Endodermal cell (in vitro differentiated cells): ENCODE measurements around the gene WDR6. TPM values are rescaled to one million over a fixed set of nuclear protein-coding genes. Genes with fewer than 3 reads are reported as not detected.

ENCODE experiments used
- DNase-seq: peaks from one replicate; pipeline ENCODE4 v3.0.0-alpha.2; 2017
- H3K27ac ChIP-seq: 2 replicates; pipeline ENCODE4 v1.5.1; 2013; ENCODE audit warnings: mild to moderate bottlenecking, low read depth, low read length, moderate library complexity
- H3K27me3 ChIP-seq: 2 replicates; pipeline ENCODE4 v1.6.1; 2013; ENCODE audit warnings: mild to moderate bottlenecking, low read length, moderate library complexity; ENCODE audit not compliant: insufficient read depth, control insufficient read depth, poor library complexity, severe bottlenecking
- H3K36me3 ChIP-seq: 2 replicates; pipeline ENCODE4 v1.7.0; 2013; ENCODE audit warnings: mild to moderate bottlenecking, low read length, moderate library complexity; ENCODE audit not compliant: control insufficient read depth, insufficient read depth
- H3K4me1 ChIP-seq: one replicate; pipeline ENCODE4 v1.7.0; 2013; ENCODE audit warnings: low read length; ENCODE audit not compliant: control insufficient read depth, insufficient read depth
- H3K4me3 ChIP-seq: 2 replicates; pipeline ENCODE4 v1.5.1; 2013; ENCODE audit warnings: mild to moderate bottlenecking, low read length, moderate library complexity
- H3K9ac ChIP-seq: 2 replicates; pipeline ENCODE4 v1.6.1; 2013; ENCODE audit warnings: mild to moderate bottlenecking, low read length, moderate library complexity; ENCODE audit not compliant: poor library complexity, severe bottlenecking; ENCODE audit errors: extremely low read depth
- H3K9me3 ChIP-seq: 2 replicates; pipeline ENCODE4 v1.6.1; 2013; ENCODE audit warnings: mild to moderate bottlenecking, low read length, moderate library complexity; ENCODE audit not compliant: control insufficient read depth
- H3K27ac Mint-ChIP-seq: 2 replicates; pipeline ENCODE4 v1.8.0; 2020; ENCODE audit warnings: mixed read lengths
- H3K27me3 Mint-ChIP-seq: 2 replicates; pipeline ENCODE4 v1.8.0; 2021; ENCODE audit warnings: mild to moderate bottlenecking, mixed read lengths; ENCODE audit not compliant: insufficient read depth
- H3K36me3 Mint-ChIP-seq: 2 replicates; pipeline ENCODE4 v1.8.0; 2020; ENCODE audit warnings: low read depth, mixed read lengths
- H3K4me1 Mint-ChIP-seq: 2 replicates; pipeline ENCODE4 v1.8.0; 2020; ENCODE audit warnings: mixed read lengths
- H3K4me3 Mint-ChIP-seq: 2 replicates; pipeline ENCODE4 v1.8.0; 2020; ENCODE audit warnings: mild to moderate bottlenecking, moderate library complexity, mixed read lengths
- H3K9me3 Mint-ChIP-seq: 2 replicates; pipeline ENCODE4 v1.8.0; 2020; ENCODE audit warnings: mild to moderate bottlenecking, mixed read lengths
- CTCF ChIP-seq: fragments of 200-600 bp; sonication (generic); conservative IDR thresholded peaks from 2 replicates; pipeline ENCODE4 v1.5.0; 2021; ENCODE audit warnings: antibody characterized with exemption, mild to moderate bottlenecking
- WGBS, 2 experiments: methylation state at CpG; one replicate each; pipeline versions ENCODE4 v1.1.5 to v1.1.7; 2013; ENCODE audit warnings: missing lambda C conversion rate in 2 of 2, mixed read lengths in 1 of 2; ENCODE audit not compliant: insufficient coverage in 1 of 2, insufficient read length in 1 of 2; 5-methylcytosine and 5-hydroxymethylcytosine counted together
- total RNA-seq, 2 donors: library from RNA; stranded (reverse); fragmentation: NEBNext Ultra II Directional in 1 of 2; extraction: Animal tissue kit (Norgen Biotek cat#: 25700) in 1 of 2; gene quantifications; 2 replicates in 1 of 2; 3 replicates in 1 of 2; pipeline ENCODE4 v1.2.1, GENCODE V29; 2021

Gene WDR6
- total RNA-seq, 2 donors from 2014 or later, result 106 to 166 TPM

DNA sequence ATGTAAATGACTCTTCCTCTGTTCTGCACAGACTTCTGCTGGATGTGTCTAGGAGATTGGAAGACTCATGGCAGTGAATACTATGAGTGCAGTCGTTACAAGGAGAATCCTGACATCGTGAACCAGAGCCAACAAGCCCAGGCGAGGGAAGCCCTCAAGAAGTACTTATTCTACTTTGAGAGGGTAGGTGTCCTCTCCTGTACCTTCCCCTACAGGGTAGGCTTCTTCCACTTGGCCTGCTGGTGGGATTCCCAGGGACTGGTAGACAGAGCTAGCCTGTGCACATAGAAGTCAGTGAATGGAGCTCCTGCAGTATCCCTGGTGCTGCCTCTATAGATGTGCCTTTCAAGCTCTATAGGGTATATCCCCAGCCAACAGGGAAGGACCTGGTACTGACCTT is 27.7 kb upstream of the WDR6 start:
- H3K4me1 Mint-ChIP-seq, result no peaks in the 10 kb centered on the region
- H3K4me3 Mint-ChIP-seq, result no peak overlapping the region
- Histone ChIP-seq H3K27ac (no peak overlapping the region), H3K9me3 (no peaks in the 10 kb centered on the region), H3K4me1 (no peaks in the 10 kb centered on the region), H3K27me3 (no peaks in the 10 kb centered on the region), H3K9ac (no peak overlapping the region), H3K4me3 (no peak overlapping the region), H3K36me3 (peaks cover 77% of the 10 kb centered on the region)
- no peak overlapping the region for H3K27ac Mint-ChIP-seq
- DNase-seq, result no peak
- peaks cover 73% of the 10 kb centered on the region for H3K36me3 Mint-ChIP-seq
- 92 to 100% methylated on average over 2 to 3 of the region's 3 CpGs for WGBS, 2 experiments
- H3K27me3 Mint-ChIP-seq, result no peaks in the 10 kb centered on the region
- H3K9me3 Mint-ChIP-seq, result no peaks in the 10 kb centered on the region
- no peak for TF ChIP-seq CTCF

DNA sequence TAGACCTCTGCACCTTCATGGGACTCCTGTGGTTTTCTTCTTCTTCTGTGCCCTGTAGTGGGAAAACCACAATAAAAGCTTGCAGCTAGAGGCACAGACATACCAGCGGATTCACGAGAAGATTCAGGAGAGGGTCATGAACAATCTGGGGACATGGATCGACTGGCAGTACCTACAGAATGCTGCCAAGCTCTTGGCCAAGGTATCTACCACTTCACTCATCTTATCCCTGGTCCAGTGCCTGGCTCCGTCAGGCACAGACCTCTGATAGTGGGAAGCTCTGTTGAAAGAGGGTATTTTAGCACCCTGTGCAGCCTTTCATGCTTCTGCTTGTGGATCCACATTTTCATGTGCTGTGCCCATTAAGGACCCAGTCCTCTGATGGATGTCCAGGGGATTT is 26.9 kb upstream of the WDR6 start:
- no peaks in the 10 kb centered on the region for H3K4me1 ChIP-seq
- H3K27ac ChIP-seq, result no peak overlapping the region
- no peak for TF ChIP-seq CTCF
- 96 to 100% methylated on average over 1 to 4 of the region's 4 CpGs for WGBS, 2 experiments
- Mint-ChIP-seq H3K4me3 (no peak overlapping the region), H3K27me3 (no peaks in the 10 kb centered on the region), H3K36me3 (peaks cover 65% of the 10 kb centered on the region), H3K9me3 (no peaks in the 10 kb centered on the region), H3K4me1 (no peaks in the 10 kb centered on the region), H3K27ac (no peak overlapping the region)
- no peak overlapping the region for H3K9ac ChIP-seq
- H3K4me3 ChIP-seq, result no peak overlapping the region
- peaks cover 77% of the 10 kb centered on the region for H3K36me3 ChIP-seq
- H3K9me3 ChIP-seq, result no peaks in the 10 kb centered on the region
- DNase-seq, result no peak
- no peaks in the 10 kb centered on the region for H3K27me3 ChIP-seq

GRCh38 chr3:48982016-48982415 is 25.2 kb upstream of the WDR6 start:
- H3K4me1 Mint-ChIP-seq, result no peaks in the 10 kb centered on the region
- Histone ChIP-seq H3K9ac (no peak overlapping the region), H3K27me3 (no peaks in the 10 kb centered on the region), H3K9me3 (no peaks in the 10 kb centered on the region), H3K27ac (no peak overlapping the region), H3K36me3 (peaks cover 65% of the 10 kb centered on the region), H3K4me3 (no peak overlapping the region), H3K4me1 (no peaks in the 10 kb centered on the region)
- H3K27me3 Mint-ChIP-seq, result no peaks in the 10 kb centered on the region
- TF ChIP-seq CTCF, result no peak
- DNase-seq, result no peak
- H3K36me3 Mint-ChIP-seq, result peaks cover 58% of the 10 kb centered on the region
- H3K27ac Mint-ChIP-seq, result no peak overlapping the region
- no peak overlapping the region for H3K4me3 Mint-ChIP-seq
- no peaks in the 10 kb centered on the region for H3K9me3 Mint-ChIP-seq
